ENCODE data around the gene KCNK3.

GRCh38 chr2:26707747-26708146 is 15.2 kb downstream of the KCNK3 start:
- no peak for TF ChIP-seq CTCF (conservative IDR thresholded peaks at IDR 0.05 in 1 of 2, IDR thresholded peaks at IDR 0.05 in 1 of 2; ENCODE audit: low read depth in 1 of 2, low read length in 2 of 2)
- TF ChIP-seq EZH2 (IDR thresholded peaks at IDR 0.05; ENCODE audit: low read length, missing control alignments) = no peak
